Subcutaneous adipose tissue (tissue), 4 donors: ENCODE results near the gene TMED8. TPM values are rescaled to one million over a fixed set of nuclear protein-coding genes. Genes with fewer than 3 reads are reported as not detected.

Source experiments
- total RNA-seq, 4 donors: library from RNA; depleted of rRNA; stranded (reverse); fragments of >200 nt; gene quantifications; one replicate each; pipeline ENCODE4 v1.1.0, GENCODE V29; 2016
- TF ChIP-seq, protein P1 (sequence below): fragments of 450-650 bp; IDR thresholded peaks from one replicate; pipeline ENCODE4 v1.5.1; 2016; ENCODE audit warnings: low read depth, mild to moderate bottlenecking, control low read depth, antibody characterized with exemption, moderate library complexity

TMED8 gene
- total RNA-seq, 4 donors from 2014 or later = 9.2 to 14.3 (median 11.6) TPM

DNA sequence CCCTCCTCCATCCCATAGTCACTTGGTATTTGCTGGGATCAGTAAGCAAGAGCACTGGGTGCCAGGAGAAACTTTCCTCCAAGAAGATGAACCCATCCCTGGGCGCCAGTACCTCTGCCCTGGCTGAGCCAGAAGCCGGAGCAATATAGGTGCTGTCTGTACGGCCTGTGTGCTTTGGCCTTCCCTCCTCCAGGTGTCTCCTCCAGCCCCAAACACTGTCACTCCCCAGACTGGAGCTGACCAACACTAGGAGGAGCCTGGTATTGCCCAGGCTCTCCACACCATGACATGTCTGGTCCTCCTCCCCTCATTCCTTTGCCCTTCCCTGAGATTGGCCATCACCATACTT lies 51.2 kb downstream of the TMED8 start:
- TF ChIP-seq, protein P1, sequence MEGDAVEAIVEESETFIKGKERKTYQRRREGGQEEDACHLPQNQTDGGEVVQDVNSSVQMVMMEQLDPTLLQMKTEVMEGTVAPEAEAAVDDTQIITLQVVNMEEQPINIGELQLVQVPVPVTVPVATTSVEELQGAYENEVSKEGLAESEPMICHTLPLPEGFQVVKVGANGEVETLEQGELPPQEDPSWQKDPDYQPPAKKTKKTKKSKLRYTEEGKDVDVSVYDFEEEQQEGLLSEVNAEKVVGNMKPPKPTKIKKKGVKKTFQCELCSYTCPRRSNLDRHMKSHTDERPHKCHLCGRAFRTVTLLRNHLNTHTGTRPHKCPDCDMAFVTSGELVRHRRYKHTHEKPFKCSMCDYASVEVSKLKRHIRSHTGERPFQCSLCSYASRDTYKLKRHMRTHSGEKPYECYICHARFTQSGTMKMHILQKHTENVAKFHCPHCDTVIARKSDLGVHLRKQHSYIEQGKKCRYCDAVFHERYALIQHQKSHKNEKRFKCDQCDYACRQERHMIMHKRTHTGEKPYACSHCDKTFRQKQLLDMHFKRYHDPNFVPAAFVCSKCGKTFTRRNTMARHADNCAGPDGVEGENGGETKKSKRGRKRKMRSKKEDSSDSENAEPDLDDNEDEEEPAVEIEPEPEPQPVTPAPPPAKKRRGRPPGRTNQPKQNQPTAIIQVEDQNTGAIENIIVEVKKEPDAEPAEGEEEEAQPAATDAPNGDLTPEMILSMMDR = no peak

GRCh38 chr14:77324816-77325745 lies 51.8 kb downstream of the TMED8 start:
- TF ChIP-seq, protein P1 = no peak

DNA sequence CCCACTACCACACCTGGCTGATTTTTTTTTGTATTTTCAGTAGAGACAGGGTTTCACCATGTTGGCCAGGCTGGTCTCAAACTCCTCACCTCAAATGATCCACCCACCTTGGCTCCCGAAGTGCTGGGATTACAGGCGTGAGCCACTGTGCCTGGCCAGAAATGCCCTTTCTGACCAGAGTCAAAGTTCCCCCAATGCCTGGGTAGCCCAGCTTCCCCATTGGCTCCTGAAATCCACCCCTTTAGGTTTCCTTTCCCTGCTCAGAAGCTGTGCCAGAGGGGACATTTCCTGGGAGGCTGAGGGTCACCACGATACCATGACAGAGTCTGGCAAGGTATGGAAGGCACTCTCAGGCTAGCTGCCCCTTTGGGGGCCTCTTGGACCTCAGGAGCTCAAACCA lies 52.6 kb downstream of the TMED8 start:
- TF ChIP-seq, protein P1 = no peak

DNA sequence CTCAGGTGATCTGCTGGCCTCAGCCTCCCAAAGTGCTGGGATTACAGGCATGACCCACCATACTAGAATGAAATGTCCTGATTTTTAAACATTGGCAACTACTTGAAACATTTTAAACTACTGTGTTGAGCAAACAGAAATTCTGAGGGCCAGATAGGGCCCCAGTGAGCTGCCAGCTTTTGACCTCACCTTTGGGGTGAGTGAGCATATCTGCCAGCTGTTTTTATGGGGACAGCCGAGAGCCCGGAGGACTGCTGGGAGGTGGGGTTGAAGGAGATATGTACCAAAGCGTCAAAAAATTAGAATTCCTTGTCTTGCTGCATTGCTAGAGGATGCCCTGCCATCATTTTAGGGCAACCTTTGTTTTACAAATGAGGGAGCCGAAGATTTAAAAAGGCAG lies 53.3 kb downstream of the TMED8 start:
- TF ChIP-seq, protein P1 = no peak

DNA sequence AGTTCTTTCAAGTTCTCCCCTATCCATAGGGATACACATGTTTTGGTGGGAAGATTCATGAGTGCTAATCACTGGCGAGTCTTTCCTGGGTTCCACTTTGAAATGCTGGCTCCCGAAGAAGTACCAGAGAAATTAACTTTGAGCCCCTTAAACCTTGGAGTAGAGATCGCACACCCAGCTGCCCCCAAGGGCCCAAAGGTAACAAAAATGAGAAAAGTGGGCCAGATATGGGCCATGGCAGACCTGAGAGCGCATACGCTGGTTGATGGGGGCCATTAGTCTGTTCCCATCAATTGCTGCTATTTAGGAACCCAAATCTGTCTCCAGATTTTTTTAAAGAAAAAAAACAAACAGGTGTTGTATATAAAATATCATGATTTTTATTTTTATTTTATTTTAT lies 53.9 kb downstream of the TMED8 start:
- TF ChIP-seq, protein P1 = no peak

GRCh38 chr14:77322250-77322902 lies 54.5 kb downstream of the TMED8 start:
- TF ChIP-seq, protein P1 = no peak

DNA sequence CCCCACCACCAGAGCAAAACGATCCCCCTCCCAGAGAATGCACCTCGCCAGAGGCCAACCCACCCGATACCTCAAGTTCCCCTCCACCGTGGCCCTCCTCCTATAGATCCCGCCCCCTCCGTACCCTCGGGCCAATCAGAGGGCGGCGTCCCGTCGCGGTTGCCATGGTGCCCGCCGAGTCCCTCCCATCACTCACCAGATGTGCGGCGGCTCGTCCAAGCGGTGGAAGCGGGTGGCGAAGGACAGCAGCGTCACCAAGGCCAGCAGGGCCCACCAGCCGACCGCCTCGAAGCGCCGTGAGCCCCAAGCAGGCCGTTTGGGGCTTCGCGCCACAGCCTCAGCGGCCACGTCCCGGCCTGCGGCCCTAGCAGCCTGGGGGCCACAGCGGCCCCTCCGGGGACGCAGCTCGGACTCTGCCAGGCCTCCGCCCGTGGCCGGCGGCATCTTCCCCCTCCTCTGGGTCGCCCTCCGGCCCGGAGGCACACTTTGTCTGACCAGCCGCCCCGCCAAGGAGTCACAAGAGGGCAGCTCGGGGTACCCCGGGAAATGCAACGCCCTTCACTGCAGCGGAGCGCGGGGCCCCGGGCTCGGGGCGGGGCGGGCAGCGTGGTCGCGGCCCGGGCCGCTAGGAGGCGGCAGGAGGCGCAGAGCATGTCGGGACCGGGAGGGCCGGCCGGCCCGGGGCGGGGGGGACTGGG lies 56.5 kb downstream of the TMED8 start, which contains the start of gene POMT2:
TSS of gene POMT2 (minus strand) at position 646 of the 698 bp plus-strand sequence. CDS start at position 444, 202 bp downstream.
- TF ChIP-seq, protein P1 = no peak
